ENCODE data around the gene SCFD2.

- TF ChIP-seq CTCF (IDR thresholded peaks at IDR 0.05) (no peak), POLR2A (IDR thresholded peaks at IDR 0.05) (no peak), POLR2AphosphoS5 (IDR thresholded peaks at IDR 0.05) (no peak)
Observed at GRCh38 chr4:53306729-53307128, 59.1 kb downstream of the SCFD2 start.

All from sigmoid colon (tissue), 4 donors.